AG09319 (cell line): ENCODE measurements around the gene CRYBG2.
"Not testable (repeated sequence)": the region's sequence is repeated elsewhere in the genome, so short reads cannot be mapped to it uniquely, and the experiment has no call there.

ENCODE experiments used
- DNase-seq: peaks from one replicate; pipeline ENCODE4 v3.0.0-alpha.2; 2010; ENCODE audit warnings: low read depth; ENCODE audit errors: extremely low read depth
- TF ChIP-seq, protein P1 (sequence below): IDR thresholded peaks from 2 replicates; pipeline ENCODE4 v1.5.1; 2011; ENCODE audit warnings: low read depth, mild to moderate bottlenecking, inconsistent platforms, low read length, moderate library complexity

The CRYBG2 gene

DNA sequence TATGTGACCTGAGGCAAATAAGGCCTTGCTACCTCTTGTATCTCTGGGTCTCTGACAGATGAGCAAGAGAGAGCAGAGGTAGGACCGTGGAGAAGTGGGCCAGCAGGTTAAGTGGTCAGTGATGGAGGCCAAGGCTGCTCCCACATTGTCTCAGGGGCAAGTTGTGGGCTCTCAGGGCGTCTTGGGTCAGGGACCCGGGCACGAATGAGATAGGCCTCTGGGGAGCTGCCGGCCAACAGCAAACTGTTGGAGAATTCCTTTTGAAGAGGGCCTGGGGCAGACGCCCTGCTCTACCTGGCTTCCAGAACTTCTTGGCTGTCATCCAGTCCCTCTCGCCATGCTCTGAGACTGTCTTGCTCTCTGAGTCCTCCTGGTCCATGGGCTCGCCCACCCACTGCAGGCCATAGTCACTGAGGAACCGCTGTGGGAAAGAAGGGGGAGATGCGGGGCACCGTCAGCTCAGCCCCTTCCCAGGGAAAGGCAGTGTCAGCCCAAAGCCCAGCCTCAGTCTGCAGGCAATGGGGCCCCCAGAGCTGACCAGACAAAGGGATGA, 59.9 kb downstream of the CRYBG2 start:
- TF ChIP-seq, protein P1, sequence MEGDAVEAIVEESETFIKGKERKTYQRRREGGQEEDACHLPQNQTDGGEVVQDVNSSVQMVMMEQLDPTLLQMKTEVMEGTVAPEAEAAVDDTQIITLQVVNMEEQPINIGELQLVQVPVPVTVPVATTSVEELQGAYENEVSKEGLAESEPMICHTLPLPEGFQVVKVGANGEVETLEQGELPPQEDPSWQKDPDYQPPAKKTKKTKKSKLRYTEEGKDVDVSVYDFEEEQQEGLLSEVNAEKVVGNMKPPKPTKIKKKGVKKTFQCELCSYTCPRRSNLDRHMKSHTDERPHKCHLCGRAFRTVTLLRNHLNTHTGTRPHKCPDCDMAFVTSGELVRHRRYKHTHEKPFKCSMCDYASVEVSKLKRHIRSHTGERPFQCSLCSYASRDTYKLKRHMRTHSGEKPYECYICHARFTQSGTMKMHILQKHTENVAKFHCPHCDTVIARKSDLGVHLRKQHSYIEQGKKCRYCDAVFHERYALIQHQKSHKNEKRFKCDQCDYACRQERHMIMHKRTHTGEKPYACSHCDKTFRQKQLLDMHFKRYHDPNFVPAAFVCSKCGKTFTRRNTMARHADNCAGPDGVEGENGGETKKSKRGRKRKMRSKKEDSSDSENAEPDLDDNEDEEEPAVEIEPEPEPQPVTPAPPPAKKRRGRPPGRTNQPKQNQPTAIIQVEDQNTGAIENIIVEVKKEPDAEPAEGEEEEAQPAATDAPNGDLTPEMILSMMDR = no peak
- DNase-seq = no peak

DNA sequence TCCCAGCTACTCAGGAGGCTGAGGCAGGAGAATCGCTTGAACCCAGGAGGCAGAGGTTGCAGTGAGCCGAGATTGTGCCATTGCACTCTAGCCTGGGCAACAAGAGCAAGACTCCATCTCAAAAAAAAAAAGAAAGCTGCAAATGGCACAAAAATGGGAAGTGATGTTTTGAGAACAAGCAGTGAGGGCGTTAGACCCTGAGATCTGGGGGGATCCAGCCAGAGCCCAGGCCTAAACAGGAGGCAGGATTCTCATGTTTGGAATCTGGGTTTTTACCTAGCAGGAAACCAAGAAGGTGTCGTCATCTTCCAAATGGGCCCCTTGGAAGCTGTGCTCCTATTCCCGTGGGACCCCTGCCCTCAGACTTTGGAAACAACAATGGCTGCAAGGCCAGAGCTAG, 61.2 kb downstream of the CRYBG2 start:
- not testable (repeated sequence) for DNase-seq

DNA sequence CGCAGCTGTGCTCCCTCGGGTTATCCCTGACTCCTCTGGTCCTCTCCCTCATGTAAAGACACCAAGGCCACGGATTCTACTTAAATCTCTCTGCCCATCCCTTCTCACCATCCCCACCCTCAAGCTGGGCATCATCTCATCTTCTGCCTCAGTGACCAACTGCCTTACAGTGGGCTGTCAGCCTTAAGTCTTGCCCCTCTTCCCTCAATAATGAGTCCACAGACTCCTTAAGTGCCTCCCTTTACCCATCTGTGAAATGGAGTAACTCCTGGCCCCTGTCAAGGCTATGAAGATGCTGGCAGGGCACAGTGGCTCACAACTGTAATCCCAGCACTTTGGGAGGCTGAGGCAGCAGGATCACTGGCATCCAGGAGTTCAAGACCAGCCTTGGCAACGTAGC, 62.0 kb downstream of the CRYBG2 start:
- TF ChIP-seq, protein P1 = no peak

DNA sequence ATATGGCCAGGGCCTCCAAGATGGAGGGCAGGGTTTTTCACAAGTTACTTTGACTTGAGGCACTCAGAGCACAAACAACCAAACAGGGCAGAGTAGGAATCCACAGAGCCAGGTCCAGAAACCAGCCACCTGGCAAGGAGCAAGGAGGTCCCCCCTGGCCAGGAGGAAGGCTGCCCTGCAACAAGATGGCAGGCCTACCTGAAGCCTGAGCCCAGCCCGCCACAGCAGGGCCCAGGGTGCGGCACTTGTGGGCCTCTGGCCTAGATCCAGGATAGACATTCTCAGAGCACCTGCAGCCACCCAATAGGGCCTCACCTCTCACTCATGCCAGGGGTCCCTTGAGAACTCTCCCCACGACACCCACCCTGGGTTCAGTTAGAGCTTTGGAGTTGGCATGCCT, 62.5 kb downstream of the CRYBG2 start:
- TF ChIP-seq, protein P1 = no peak
- no peak for DNase-seq

More for the DNA sequence above, 62.0 kb downstream of the CRYBG2 start:
- DNase-seq = no peak

DNA sequence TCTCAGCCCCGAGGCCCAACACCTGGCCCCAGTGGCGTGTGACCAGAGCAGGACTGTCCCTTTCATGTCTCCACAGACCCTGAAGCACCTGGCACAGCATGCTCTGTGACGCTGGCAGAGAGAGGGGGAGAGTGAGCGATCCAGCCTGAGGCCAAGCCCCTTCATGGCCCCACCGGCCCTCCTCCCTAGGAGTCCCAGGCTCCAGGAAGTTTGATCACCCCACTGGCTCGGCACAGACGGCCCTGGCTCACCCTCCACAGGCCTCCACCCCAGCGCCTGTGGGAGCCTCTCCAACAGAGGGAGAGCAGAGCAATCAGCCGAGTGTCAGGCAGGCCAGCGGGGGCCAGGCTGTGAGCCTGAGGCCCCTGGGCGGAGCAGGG, 63.1 kb downstream of the CRYBG2 start:
- no peak for DNase-seq
- TF ChIP-seq, protein P1 = no peak

DNA sequence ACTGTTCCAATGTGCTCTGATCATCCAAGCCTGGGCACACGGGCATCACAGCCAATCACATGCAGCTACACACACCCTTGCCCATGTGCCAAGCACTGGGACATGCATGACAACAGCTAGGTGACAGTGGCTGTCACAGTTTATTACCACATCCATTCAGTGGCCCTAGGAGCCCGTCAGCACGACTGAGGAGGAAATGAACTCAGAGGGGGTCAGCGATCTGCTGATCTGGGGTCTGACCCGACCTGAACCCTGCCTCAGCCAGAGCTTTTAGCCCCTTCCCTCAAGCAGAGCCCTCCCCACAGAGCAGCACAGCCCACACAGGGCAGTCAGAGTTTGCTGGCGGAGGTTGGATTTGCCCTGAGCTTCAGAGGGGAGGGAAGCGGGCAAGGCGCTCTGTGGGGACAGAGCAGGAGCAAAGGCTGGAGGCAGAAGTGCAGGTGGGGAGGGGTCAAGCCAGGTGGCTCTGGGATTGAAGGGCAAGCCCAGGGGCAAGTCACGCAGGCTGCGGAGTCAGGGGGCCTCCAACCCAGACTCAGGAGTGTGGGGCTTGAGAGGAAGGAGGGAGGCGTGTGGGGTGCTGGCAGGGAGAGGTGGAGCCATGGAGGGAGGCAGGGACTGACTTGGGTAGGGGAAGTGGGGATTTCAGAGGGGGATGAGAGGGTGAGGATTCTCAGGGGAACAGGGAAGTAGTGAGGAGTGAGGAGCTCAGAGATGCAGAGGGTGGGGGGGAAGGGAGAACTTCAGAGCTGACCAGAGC, 63.6 kb downstream of the CRYBG2 start:
- TF ChIP-seq, protein P1 = no peak
- no peak for DNase-seq

DNA sequence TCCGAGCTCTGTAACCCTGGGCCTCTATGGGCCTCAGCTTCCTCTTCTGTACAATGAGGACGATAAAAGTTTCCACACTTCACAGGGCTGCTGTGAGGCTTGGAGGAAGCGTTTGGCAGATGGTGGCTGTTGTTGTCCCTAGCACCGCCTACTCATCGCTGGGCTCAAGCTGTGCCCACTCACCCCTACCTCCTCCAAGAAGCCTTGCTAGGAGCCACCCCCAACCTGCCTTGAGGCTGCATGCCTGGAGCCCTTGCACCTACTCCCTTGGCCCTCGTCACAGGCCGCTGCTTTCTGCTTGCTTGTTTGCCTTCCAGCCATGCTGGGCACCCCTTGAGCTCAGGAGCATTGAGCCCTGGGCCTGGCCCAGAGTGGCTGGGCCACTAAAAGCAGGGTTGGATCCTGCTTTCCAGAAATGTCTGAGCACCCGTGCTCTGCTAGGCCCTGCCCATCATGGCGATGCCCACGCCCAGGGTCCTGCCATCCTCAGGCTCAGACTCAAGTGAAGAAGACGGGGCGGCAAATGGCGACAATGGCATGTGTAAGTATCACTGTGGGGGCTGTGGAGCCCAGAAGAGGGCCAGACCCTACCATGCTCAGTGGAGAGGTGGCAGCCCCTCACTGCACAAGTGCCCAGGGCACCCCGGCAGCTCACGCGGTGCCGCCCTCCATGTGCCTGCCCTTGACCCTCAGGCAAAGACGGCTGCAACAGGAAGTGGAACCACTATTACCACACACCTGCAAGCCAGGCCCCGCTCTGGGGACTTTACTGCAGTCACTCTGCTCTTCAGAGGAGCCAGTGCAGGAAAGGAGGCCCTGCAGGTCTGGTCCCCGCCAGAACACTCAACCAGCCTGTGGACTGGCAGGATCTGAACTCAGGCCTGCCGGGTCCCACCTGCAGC, 64.5 kb downstream of the CRYBG2 start:
- TF ChIP-seq, protein P1 = no peak
- no peak for DNase-seq
